Subcutaneous adipose tissue (tissue), 4 donors: ENCODE results near the gene PAN3. TPM values are rescaled to one million over a fixed set of nuclear protein-coding genes. Genes with fewer than 3 reads are reported as not detected.

Experiments
- CTCF ChIP-seq: fragments of 450-650 bp; IDR thresholded peaks from one replicate; pipeline ENCODE4 v1.5.1; 2016; ENCODE audit warnings: low read depth, mild to moderate bottlenecking, control low read depth, antibody characterized with exemption, moderate library complexity
- total RNA-seq, 4 donors: library from RNA; depleted of rRNA; stranded (reverse); fragments of >200 nt; gene quantifications; one replicate each; pipeline ENCODE4 v1.1.0, GENCODE V29; 2016

PAN3 gene
- total RNA-seq, 4 donors from 2014 or later = 36.0 to 46.3 (median 44.0) TPM

- no peak for TF ChIP-seq CTCF
Observed at GRCh38 chr13:28326056-28326455, 187.7 kb downstream of the PAN3 start.

- TF ChIP-seq CTCF = no peak
Observed at GRCh38 chr13:28327373-28328270, 189.3 kb downstream of the PAN3 start.

- TF ChIP-seq CTCF = no peak
Observed at GRCh38 chr13:28328271-28328607, 189.9 kb downstream of the PAN3 start.

- no peak for TF ChIP-seq CTCF
Observed at GRCh38 chr13:28329395-28330158, 191.2 kb downstream of the PAN3 start.

GRCh38 chr13:28333204-28333881 is 195.0 kb downstream of the PAN3 start:
- TF ChIP-seq CTCF = no peak

GRCh38 chr13:28336193-28336657 is 197.9 kb downstream of the PAN3 start:
- TF ChIP-seq CTCF = no peak
